Fibroblast of pulmonary artery (primary cell): ENCODE measurements around the gene ACTA1.
"Not testable (repeated sequence)": the region's sequence is repeated elsewhere in the genome, so short reads cannot be mapped to it uniquely, and the experiment has no call there.

Experiments
- DNase-seq: peaks from one replicate; pipeline ENCODE4 v3.0.0-alpha.2; 2010; ENCODE audit warnings: low read depth
- H3K4me3 ChIP-seq: replicated peaks from 2 replicates; pipeline ENCODE4 v1.5.1; 2011; ENCODE audit warnings: low read depth, mild to moderate bottlenecking, control low read depth, low read length, moderate library complexity
- TF ChIP-seq, protein P1 (sequence below): IDR thresholded peaks from 2 replicates; pipeline ENCODE4 v1.5.1; 2011; ENCODE audit warnings: mild to moderate bottlenecking, control low read depth, low read length, inconsistent platforms; ENCODE audit errors: missing control alignments

ACTA1 gene

DNA sequence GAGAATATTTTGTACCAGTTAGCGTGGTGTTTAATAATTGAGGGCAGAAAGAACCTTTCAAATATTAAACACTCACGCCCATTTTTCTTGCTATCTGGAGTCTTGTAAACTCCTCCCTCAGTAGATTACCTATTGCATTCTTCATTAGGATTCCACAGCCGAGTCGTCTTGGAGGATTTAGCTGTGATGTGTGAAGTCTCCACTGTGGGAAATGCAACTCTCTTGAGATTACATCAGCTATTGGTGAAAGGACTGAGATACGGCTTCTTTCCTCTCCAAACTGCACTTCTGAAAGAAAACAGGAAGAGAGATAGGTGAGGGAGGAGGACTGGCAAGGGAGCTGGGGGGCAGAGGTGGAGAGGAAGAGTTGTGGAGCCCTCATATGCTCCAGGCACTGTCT is 36.1 kb downstream of the ACTA1 start:
- H3K4me3 ChIP-seq, result no peak overlapping the region
- TF ChIP-seq, protein P1, sequence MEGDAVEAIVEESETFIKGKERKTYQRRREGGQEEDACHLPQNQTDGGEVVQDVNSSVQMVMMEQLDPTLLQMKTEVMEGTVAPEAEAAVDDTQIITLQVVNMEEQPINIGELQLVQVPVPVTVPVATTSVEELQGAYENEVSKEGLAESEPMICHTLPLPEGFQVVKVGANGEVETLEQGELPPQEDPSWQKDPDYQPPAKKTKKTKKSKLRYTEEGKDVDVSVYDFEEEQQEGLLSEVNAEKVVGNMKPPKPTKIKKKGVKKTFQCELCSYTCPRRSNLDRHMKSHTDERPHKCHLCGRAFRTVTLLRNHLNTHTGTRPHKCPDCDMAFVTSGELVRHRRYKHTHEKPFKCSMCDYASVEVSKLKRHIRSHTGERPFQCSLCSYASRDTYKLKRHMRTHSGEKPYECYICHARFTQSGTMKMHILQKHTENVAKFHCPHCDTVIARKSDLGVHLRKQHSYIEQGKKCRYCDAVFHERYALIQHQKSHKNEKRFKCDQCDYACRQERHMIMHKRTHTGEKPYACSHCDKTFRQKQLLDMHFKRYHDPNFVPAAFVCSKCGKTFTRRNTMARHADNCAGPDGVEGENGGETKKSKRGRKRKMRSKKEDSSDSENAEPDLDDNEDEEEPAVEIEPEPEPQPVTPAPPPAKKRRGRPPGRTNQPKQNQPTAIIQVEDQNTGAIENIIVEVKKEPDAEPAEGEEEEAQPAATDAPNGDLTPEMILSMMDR, result no peak
- DNase-seq, result no peak

DNA sequence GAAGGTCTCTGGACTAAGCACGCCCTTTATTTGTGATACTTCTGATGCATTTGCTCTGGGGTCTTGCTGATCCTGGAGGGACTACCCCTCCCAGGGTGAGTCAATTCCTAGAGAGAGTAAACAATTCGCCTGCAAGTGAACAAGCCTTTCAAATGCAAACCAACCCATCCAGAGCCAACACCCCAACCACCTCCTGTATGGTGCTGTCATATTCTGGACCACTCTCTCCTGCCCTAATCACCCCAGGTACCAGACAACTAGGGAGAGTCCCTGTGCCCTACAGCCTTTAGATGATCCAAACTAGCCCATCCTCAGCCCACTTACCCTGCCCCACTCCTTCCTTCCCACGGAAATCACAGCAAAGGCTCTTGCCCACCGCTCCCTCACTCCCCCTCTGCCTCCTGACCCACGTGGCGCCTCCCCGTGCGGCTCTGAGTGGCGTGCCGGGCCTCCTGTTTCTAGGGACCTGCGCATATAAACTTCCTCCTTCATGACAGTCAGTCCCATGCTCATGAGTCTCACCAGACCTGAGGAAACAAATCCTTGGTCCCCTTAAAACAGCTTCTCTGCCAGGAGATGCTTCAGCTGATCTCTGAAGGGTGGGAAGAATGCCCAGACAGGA is 37.2 kb downstream of the ACTA1 start:
- TF ChIP-seq, protein P1, result no peak

DNA sequence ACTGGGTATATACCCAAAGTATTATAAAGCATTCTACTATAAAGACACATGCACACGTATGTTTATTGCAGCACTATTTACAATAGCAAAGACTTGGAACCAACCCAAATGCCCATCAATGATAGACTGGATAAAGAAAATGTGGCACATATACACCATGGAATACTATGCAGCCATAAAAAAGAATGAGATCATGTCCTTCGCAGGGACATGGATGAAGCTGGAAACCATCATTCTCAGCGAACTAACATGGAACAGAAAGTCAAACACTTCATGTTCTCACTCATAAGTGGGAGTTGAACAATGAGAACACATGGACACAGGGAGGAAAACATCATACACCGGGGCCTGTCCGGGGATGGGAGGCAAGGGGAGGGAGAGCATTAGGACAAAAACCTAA is 39.4 kb downstream of the ACTA1 start:
- DNase-seq, H3K4me3 ChIP-seq: not testable (repeated sequence)

More for the DNA sequence above, 37.2 kb downstream of the ACTA1 start:
- DNase-seq, result no peak
- no peak overlapping the region for H3K4me3 ChIP-seq

DNA sequence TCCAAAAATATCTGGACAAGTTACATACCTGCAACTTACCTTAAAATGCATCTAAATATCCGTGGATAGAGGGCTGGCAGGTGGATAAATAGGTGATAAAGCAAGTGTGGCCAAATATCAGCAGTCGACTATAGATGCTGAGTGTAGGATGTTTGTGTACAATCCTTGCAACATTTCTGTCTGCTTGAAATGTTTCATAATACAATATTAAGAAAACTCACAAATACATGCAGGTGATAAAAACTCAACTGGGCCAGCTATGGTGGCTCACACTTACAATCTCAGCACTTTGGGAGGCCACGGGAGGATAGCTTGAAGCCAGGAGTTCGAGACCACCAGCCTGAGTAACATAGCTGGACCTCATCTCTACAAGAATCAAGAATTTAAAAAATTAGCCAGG is 41.0 kb downstream of the ACTA1 start:
- DNase-seq, result no peak
- H3K4me3 ChIP-seq, result no peak overlapping the region
- TF ChIP-seq, protein P1, result no peak

DNA sequence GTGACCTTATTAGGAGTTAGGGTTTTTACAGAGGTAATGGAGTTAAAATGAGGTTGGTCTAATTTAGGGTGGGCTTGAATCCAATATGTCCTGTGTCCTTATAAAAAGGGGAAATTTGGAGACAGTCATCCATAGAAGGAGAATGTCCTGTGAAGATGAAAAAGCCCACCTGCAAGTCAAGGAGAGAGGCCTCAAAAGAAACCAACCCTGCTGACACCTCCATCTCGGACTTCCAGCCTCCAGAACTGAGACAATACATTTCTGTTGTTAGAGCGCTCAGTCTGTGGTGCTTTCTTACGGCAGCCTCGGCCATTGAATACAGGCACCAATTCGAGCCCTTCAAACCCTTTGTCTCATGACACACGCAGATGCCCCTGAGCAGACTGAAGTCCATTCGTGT is 43.8 kb downstream of the ACTA1 start:
- TF ChIP-seq, protein P1, result no peak
- no peak for DNase-seq

DNA sequence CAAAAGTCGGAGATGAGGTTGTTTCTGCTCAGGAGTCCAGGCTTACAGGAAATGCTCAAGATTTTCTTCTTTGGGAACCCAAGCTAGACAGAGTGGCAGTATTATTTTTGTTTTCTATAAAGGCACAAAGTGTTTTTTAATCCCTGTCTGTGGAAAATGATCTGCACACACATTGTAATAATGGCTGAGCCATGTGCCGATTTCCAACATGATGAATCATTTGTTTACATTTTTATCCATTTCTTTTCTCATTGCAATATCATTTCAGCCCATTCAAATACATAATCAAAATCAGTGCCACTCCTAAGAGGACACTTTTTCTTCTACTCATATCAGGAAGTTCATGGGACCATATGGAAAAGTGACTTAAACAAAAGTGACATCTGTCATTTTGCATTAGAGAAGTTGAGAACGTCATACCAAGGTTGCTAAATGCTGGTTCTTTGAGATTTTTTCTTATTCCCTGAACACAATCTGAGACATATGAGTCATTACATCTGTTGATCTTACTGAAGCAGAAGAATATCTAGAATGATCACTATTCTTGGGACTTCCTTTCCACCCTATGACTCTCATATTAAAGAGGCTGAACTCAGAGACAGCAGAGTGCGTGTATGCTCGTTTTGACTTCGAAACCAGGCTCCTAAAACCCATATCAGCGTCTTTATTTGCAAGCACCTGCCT is 44.9 kb downstream of the ACTA1 start:
- TF ChIP-seq, protein P1, result no peak
- peak; percentile 13 for DNase-seq
- no peak overlapping the region for H3K4me3 ChIP-seq

More for the DNA sequence above, 43.8 kb downstream of the ACTA1 start:
- no peak overlapping the region for H3K4me3 ChIP-seq

DNA sequence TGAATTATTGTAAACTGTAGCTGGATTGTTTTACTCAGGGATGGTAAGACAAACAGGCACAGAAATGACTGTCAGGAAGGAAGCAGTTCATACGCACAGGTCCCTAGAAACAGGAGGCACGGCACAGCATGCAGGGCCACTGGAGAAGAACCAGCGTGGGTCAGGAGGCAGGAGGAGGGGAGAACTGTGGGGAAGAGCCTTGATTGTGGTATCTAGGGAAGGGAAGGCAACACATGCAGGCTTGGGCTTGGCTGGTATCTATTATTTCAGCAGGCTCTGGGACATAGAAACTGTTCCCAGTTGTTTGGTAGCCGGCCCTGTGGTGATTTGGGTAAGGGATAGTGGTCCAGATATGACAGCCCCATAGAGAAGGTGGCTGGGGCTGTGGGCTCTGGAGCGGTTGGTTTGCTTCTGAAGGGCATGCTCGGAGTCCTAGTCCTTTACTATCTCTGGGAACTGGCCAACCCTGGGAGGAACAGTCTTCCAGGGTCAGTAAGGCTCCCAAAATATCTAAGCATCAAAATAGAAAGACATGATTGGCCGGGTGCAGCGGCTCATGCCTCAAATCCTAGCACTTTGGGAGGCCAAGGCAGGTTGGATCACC is 47.9 kb downstream of the ACTA1 start:
- TF ChIP-seq, protein P1, result no peak
- H3K4me3 ChIP-seq, result no peak overlapping the region
- DNase-seq, result no peak
